ENCODE data around the gene TINCR.
"Not testable (repeated sequence)": the region's sequence is repeated elsewhere in the genome, so short reads cannot be mapped to it uniquely, and the experiment has no call there.

Gene TINCR

DNA sequence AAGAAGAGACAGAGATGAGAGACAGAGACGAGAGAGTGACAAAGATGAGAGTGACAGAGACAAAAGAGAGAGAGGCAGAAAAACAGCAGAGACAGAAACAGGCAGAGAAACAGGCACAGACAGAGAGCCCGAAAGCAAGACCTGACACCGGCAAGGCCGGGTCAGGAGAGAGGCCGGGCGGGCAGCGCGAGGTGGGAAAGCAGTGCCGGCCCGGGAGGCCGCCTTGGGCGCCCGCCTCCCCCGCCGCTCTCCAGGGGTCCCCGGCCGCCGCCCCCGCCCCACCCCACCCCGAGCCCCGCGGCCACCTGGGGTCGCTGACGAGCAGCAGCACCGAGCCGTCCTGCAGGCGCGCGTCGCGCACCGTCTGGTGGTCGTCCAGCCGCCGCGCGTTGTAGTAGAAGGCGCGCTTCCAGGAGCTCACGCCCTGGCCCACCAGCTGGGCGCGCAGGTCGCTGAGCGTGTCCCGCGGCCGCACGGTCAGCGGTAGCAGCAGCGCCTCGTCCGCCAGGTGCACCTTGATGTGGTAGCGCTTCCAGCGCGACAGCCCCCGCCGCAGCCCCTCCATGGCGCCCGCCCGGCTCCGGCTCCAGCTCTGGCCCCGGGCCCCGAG lies at the start of gene TINCR:
Gene TINCR, minus strand, starts transcription at position 594 of the 610 bp plus-strand sequence.
- no peak for DNase-seq
- in situ Hi-C loops (cut with MboI; ENCODE audit: low pct_unique_long_range_greater_than_20kb, low sequenced_read_pairs) = no loop called here

DNA sequence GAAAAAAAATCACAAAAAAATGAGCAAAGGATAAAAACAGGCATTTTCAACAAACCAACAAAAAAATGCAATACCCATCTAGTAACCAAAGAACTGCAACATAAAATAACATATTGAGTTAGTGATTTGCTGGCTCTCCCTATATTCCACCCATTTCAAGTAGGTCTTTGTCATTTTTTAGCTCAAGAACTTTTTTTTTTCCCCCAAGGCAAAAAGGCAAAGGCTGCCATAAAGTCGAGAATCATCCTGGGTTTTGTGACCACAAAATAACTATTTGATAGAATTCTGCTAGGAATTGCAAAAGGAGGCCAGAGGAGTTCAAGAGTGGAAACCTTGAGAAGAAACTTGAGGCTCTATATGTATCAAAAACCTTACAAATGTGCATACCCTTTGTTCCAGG lies 49.3 kb upstream of the TINCR start:
- in situ Hi-C loops (cut with MboI; ENCODE audit: low pct_unique_long_range_greater_than_20kb, low sequenced_read_pairs) = no loop called here
- DNase-seq = no peak

DNA sequence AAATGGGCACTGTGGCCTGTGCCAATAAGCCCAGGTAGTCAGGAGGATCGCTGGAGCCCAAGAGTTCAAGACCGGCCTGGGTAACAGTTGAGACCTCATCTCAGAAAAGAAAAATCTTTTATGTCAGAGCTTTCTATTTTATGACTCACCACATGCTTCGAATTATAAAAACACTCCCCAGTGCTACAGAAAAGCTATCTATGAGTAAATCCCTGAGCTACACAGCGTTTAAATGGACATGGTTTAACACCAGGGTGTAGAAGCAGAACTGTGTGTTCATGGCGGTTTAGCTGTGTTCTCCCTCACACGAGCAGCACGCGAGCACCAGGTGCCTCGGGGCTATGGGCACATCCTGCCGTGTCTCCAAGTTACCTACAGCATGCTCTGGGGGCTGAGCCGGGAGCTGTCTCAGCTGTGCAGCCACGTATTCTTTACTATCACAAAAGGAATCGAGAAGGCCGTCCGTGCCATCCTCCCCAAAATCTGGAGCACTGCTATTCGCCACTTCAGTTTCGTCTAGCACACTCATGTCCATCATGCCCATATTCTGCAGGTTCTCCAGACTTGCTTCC lies 48.1 kb upstream of the TINCR start:
- in situ Hi-C loops (cut with MboI; ENCODE audit: low pct_unique_long_range_greater_than_20kb, low sequenced_read_pairs) = no loop called here
- no peak for DNase-seq

DNA sequence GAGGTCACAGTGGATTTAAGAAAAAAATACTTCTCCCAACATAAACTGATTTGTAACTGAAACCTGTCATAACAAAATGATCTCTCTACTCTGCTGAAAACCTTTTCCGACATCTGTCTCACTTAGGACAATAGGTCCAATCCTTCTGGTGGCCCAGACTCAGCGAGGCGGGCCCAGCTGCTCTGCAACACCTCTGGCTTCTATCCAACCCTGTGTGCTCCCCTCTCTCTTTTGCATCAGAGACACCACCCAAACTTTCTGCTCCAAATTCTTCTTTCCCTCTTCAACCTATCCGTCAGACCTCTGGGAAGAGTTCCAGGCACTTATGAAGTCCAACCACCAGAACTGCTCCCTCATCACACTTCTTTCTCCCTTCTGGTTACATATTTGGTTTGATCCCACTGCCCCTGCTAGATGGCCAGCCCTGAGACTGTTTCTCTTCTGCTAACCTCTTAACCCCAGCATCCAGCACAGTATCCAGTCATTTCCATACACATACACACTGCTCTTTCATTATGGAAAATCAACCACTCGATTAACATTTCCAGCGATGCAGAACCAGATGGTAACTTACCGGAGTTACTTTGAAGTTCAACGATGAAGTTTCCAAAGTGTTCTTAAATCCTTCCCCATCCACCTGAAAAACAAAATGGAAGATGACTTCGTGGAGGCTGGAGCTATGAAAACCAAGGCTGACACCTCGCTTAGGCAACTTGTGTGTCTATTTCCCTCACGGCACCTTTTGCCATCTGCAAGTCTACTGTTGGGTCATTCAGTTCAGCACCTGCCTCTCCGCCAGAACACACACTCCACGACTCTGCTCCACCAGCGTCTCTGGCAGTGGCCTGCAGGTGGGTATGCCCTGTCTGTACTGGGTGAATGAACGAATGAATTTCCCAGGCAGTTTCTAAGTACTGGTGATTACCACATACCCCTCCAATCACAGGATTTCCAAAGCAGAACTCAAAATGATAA lies 45.4 kb upstream of the TINCR start:
- DNase-seq = no peak
- in situ Hi-C loops (cut with MboI; ENCODE audit: low pct_unique_long_range_greater_than_20kb, low sequenced_read_pairs) = no loop called here

- DNase-seq = no peak
- in situ Hi-C loops (cut with MboI; ENCODE audit: low pct_unique_long_range_greater_than_20kb, low sequenced_read_pairs) = loop anchor here (10.0 kb wide), 1 partner anchor 45 kb away; no protein-coding TSS in a partner anchor
Observed at GRCh38 chr19:5609881-5610448, 42.2 kb upstream of the TINCR start.

GRCh38 chr19:5608766-5609165 lies 41.0 kb upstream of the TINCR start:
- not testable (repeated sequence) for DNase-seq
- in situ Hi-C loops (cut with MboI; ENCODE audit: low pct_unique_long_range_greater_than_20kb, low sequenced_read_pairs) = loop anchor here (10.0 kb wide), 1 partner anchor 46 kb away; no protein-coding TSS in a partner anchor

- in situ Hi-C loops (cut with MboI; ENCODE audit: low pct_unique_long_range_greater_than_20kb, low sequenced_read_pairs) = loop anchor here (10.0 kb wide), 1 partner anchor 47 kb away; no protein-coding TSS in a partner anchor
- no peak for DNase-seq
Observed at GRCh38 chr19:5608291-5608690, 40.5 kb upstream of the TINCR start.

GRCh38 chr19:5607318-5608275 lies 39.8 kb upstream of the TINCR start:
- in situ Hi-C loops (cut with MboI; ENCODE audit: low pct_unique_long_range_greater_than_20kb, low sequenced_read_pairs) = loop anchor here (10.0 kb wide), 1 partner anchor 47 kb away; no protein-coding TSS in a partner anchor
- no peak for DNase-seq

GRCh38 chr19:5605362-5605761 lies 37.6 kb upstream of the TINCR start:
- in situ Hi-C loops (cut with MboI; ENCODE audit: low pct_unique_long_range_greater_than_20kb, low sequenced_read_pairs) = loop anchor here (10.0 kb wide), 1 partner anchor 49 kb away; no protein-coding TSS in a partner anchor
- no peak for DNase-seq

DNA sequence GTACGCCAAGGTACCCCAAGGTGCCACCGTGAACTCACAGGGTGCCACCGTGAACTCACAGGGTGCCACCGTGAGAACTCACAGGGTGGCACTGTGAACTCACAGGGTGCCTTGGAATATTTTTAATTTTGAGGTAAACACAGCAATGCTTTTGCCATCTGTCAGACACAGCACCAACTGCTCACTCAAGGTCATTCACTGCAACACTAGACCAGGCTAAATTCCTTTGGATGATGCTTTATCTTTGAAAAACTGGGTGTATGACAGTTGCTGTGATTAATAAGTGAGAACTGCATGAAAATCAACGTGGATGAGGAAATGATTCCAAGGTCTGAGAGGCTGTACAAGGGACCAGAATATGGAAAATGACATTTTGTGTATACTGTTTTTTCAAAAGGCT lies 35.9 kb upstream of the TINCR start:
- no peak for DNase-seq

DNA sequence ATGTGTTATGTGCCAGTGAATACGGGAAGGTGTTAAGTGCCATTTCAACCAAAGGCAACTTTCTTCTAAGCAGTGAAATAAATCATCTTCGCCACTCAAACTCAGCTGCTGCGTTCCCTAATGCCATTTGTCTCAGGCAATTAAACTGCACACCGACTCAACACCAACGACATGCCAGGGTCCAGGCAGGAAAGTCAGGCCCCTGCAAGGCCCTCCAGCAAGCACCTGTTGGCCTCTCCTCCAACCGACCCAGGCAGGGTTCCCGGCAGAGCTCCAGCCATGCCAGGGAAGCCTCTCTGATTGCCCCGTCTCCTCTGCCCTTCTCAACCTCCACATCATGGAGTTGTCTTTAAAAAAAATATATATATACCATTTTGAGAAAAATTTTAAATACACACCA lies 33.0 kb upstream of the TINCR start:
- in situ Hi-C loops (cut with MboI; ENCODE audit: low pct_unique_long_range_greater_than_20kb, low sequenced_read_pairs) = loop anchor here (10.0 kb wide), 1 partner anchor 54 kb away; no protein-coding TSS in a partner anchor
- no peak for DNase-seq

More for the DNA sequence above, 35.9 kb upstream of the TINCR start:
- in situ Hi-C loops (cut with MboI; ENCODE audit: low pct_unique_long_range_greater_than_20kb, low sequenced_read_pairs) = loop anchor here (10.0 kb wide), 1 partner anchor 51 kb away; no protein-coding TSS in a partner anchor

DNA sequence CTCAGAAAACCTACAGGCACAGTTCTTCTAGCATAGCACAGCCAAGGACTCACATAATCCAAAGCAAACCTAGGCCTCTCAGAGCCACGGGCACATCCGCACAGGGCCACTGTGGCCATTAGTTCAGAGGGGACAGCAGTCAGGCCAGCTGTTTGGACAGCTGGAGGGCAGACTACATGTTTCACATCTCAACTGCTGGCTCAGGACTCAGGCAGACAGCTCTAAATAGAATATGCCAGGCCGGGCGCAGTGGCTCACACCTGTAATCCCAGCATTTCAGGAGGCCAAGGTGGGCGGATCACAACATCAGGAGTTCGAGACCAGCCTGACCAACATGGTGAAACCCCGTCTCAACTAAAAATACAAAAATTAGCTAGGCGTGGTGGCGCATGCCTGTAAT lies 28.0 kb upstream of the TINCR start:
- in situ Hi-C loops (cut with MboI; ENCODE audit: low pct_unique_long_range_greater_than_20kb, low sequenced_read_pairs) = no loop called here

GRCh38 chr19:5595129-5595528 lies 27.4 kb upstream of the TINCR start:
- in situ Hi-C loops (cut with MboI; ENCODE audit: low pct_unique_long_range_greater_than_20kb, low sequenced_read_pairs) = no loop called here
- no peak for DNase-seq

More for the DNA sequence above, 28.0 kb upstream of the TINCR start:
- DNase-seq = no peak

- in situ Hi-C loops (cut with MboI; ENCODE audit: low pct_unique_long_range_greater_than_20kb, low sequenced_read_pairs) = no loop called here
- no peak for DNase-seq
Observed at GRCh38 chr19:5594521-5594950, 26.8 kb upstream of the TINCR start.

DNA sequence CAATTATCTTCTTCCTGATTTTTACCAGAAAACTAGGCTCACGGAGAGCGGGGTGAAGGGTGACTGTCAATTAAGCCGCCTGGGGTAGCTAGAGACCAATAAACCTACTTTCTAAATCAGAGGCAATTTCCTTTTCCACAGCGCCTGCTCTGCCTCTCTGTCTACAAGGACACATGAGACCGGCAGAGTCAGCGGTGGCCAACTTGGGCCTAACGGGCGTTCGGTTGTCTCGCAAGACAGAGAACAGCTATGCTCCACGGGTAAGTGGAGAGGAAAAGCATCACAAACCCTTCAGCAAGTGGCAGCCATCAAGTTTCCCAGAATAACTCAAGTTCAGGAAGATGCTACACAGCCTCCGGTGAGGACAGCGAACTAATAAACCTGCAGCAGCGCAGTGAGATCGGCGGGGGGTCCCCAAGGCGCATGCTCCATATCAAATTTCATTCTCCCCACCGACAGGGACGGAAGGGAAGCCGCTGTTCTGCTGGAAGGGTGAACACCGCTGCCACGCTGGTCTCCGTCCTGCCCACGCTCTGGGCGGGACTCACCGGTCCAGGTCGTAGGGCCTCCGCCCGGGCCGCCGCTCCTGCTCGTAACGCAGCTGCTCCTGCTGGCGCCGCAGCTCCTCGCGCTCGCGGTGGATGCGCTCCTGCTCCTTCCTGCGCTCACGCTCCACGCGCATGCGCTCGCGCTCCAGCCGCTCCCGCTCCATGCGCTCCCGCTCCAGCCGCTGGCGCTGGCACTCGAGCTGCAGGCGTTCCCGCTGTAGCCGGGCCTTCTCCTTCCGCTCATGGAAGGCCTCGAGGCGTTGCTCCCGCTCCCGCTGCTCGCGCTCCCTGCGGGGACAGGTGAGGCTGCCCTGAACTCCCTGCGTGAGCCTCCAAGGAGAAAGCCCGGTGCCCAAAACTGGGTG lies 25.8 kb upstream of the TINCR start:
- in situ Hi-C loops (cut with MboI; ENCODE audit: low pct_unique_long_range_greater_than_20kb, low sequenced_read_pairs) = no loop called here
- peak; percentile 15 for DNase-seq

- in situ Hi-C loops (cut with MboI; ENCODE audit: low pct_unique_long_range_greater_than_20kb, low sequenced_read_pairs) = no loop called here
- no peak for DNase-seq
Observed at GRCh38 chr19:5592531-5593342, 25.0 kb upstream of the TINCR start.
